GM12878 (cell line): ENCODE data around the gene BBC3. TPM values are rescaled to one million over a fixed set of nuclear protein-coding genes. Genes with fewer than 3 reads are reported as not detected.
A peak's percentile ranks its signal among the peaks of the same experiment; 100 is the strongest.

ENCODE experiments used
- ATF2 ChIP-seq: IDR thresholded peaks from 2 replicates; pipeline ENCODE4 v1.6.1; 2012; ENCODE audit warnings: low read length, inconsistent platforms
- ATF3 ChIP-seq: IDR thresholded peaks from 2 replicates; pipeline ENCODE4 v1.6.1; 2011; ENCODE audit warnings: low read depth, mild to moderate bottlenecking, low read length, moderate library complexity, borderline replicate concordance; ENCODE audit errors: extremely low read depth
- BHLHE40 ChIP-seq, 2 experiments: fragments of 450-650 bp in 1 of 2; IDR thresholded peaks; 2 replicates each; pipeline ENCODE4 v1.6.1; 2011 to 2017; ENCODE audit warnings: low read depth in 2 of 2, borderline replicate concordance in 1 of 2, improper control_type of control experiment in 1 of 2, low read length in 1 of 2, mild to moderate bottlenecking in 1 of 2
- CEBPB ChIP-seq, 2 experiments: fragments of 150-350 bp in 1 of 2; IDR thresholded peaks; 2 replicates each; pipeline ENCODE4 v1.6.1; 2012 to 2014; ENCODE audit warnings: low read depth in 2 of 2, low read length in 2 of 2, borderline replicate concordance in 1 of 2, inconsistent platforms in 1 of 2
- E2F4 ChIP-seq: IDR thresholded peaks from 2 replicates; pipeline ENCODE4 v1.6.1; 2012; ENCODE audit warnings: low read depth, low read length, improper control_type of control experiment
- E2F8 ChIP-seq: fragments of 450-650 bp; IDR thresholded peaks from 2 replicates; pipeline ENCODE4 v1.6.1; 2018; ENCODE audit warnings: mild to moderate bottlenecking, low read depth, moderate library complexity; ENCODE audit not compliant: partially characterized antibody
- EGR1 ChIP-seq, 2 experiments: IDR thresholded peaks; 1 replicate in 1 of 2; 2 replicates in 1 of 2; pipeline ENCODE4 v1.6.1; 2011 to 2012; ENCODE audit warnings: low read depth in 2 of 2, low read length in 2 of 2, borderline replicate concordance in 1 of 2, mild to moderate bottlenecking in 1 of 2, moderate library complexity in 1 of 2
- IKZF2 ChIP-seq, 2 experiments: fragments of 450-650 bp; IDR thresholded peaks; 2 replicates each; pipeline ENCODE4 v1.6.1; 2017; ENCODE audit warnings: mild to moderate bottlenecking in 2 of 2, moderate library complexity in 2 of 2
- NFYB ChIP-seq: IDR thresholded peaks from 2 replicates; pipeline ENCODE4 v1.6.1; 2011; ENCODE audit warnings: low read depth, mild to moderate bottlenecking, low read length, improper control_type of control experiment, moderate library complexity; ENCODE audit not compliant: insufficient read depth
- NR2F1 ChIP-seq: fragments of 450-650 bp; conservative IDR thresholded peaks from 2 replicates; pipeline ENCODE4 v1.6.1; 2017; ENCODE audit warnings: mild to moderate bottlenecking
- RAD21 ChIP-seq: IDR thresholded peaks from 2 replicates; pipeline ENCODE4 v1.6.1; 2011; ENCODE audit warnings: mild to moderate bottlenecking, low read depth, low read length, moderate library complexity; ENCODE audit not compliant: insufficient read depth
- SMARCA5 ChIP-seq: fragments of 450-650 bp; IDR thresholded peaks from 2 replicates; pipeline ENCODE4 v1.6.1; 2017; ENCODE audit warnings: mild to moderate bottlenecking
- STAT3 ChIP-seq: IDR thresholded peaks from 2 replicates; pipeline ENCODE4 v1.6.1; 2011; ENCODE audit warnings: low read depth, low read length, improper control_type of control experiment
- TCF12 ChIP-seq: IDR thresholded peaks from 2 replicates; pipeline ENCODE4 v1.6.1; 2011; ENCODE audit warnings: low read depth, mild to moderate bottlenecking, low read length
- ZBTB33 ChIP-seq: fragments of 450-650 bp; IDR thresholded peaks from 2 replicates; pipeline ENCODE4 v1.6.1; 2017; ENCODE audit warnings: mild to moderate bottlenecking
- ZNF384 ChIP-seq: IDR thresholded peaks from 2 replicates; pipeline ENCODE4 v1.6.1; 2012; ENCODE audit warnings: low read depth, mild to moderate bottlenecking, low read length, improper control_type of control experiment, borderline replicate concordance
- polyA plus RNA-seq, 11 experiments: library from polyadenylated mRNA; depleted of rRNA in 4 of 11; unstranded in 6 of 11; stranded (reverse) in 5 of 11; fragments of >200 nt; fragmentation: Nextera tagmentation in 4 of 11; fragmentation: Illumina TruSeq in 1 of 11; extraction: Ambion mirVana in 4 of 11; extraction: Trizol in 1 of 11; gene quantifications; 1 replicate in 1 of 11; 2 replicates in 10 of 11; pipeline versions ENCODE4 v1.2.1 to v1.2.3, GENCODE V29; 2011 to 2016; ENCODE audit warnings: inconsistent platforms in 2 of 11, missing spikeins in 2 of 11, low read depth in 1 of 11
- total RNA-seq, 4 experiments: library from RNA; depleted of rRNA in 3 of 4; stranded (reverse); fragments of >200 nt in 3 of 4; fragmentation: Illumina TruSeq in 1 of 4; extraction: Trizol in 1 of 4; gene quantifications; 2 replicates each; pipeline versions ENCODE4 v1.2.1 to v1.2.3, GENCODE V29; 2013 to 2021

BBC3 gene
- total and polyA plus RNA-seq, 10 of the 15 experiments (the other 5 are each of a cell fraction or from before 2014, with no cell fraction given), result 0.10 to 17.9 (median 7.5) TPM

- TF ChIP-seq ATF2, result peak; percentile 65
- TF ChIP-seq RAD21, result peak; percentile 95
- no peak for TF ChIP-seq ZNF384
- no peak for TF ChIP-seq ZBTB33
- peak; percentile 96 to 98 for TF ChIP-seq BHLHE40 (IDR thresholded peaks at IDR 0.05; ENCODE audit: borderline replicate concordance in 1 of 2, low read depth in 2 of 2, low read length in 1 of 2)
- no peak for TF ChIP-seq E2F8
- TF ChIP-seq IKZF2 (IDR thresholded peaks at IDR 0.05), result peak; percentile 79 to 86
- 0 out of 2 replicates have a peak, but pooled peaks have one; percentile 36 for TF ChIP-seq NR2F1
- TF ChIP-seq E2F4, result peak; percentile 8; the same call in 1 of the 2 replicates
- no peak for TF ChIP-seq NFYB
- no peak for TF ChIP-seq STAT3
- peak; percentile 99 for TF ChIP-seq SMARCA5
- 0 out of 2 replicates have a peak, but pooled peaks have one; percentile 2 for TF ChIP-seq ATF3
- TF ChIP-seq EGR1 (IDR thresholded peaks at IDR 0.05; ENCODE audit: borderline replicate concordance in 1 of 2, low read depth in 2 of 2, low read length in 2 of 2), result peak in 1 of 2 experiments; percentile 41; a peak in 1 of 3 replicates
- TF ChIP-seq TCF12, result 0 out of 2 replicates have a peak, but pooled peaks have one; percentile 26
- peak in 1 of 2 experiments; percentile 86; a peak in 2 of 4 replicates for TF ChIP-seq CEBPB (IDR thresholded peaks at IDR 0.05; ENCODE audit: borderline replicate concordance in 1 of 2, low read depth in 2 of 2, low read length in 2 of 2)
These were observed 13.0 kb upstream of the BBC3 start (continued) for GRCh38 chr19:47243776-47244547.
